ENCODE results near the gene RHOB. TPM values are rescaled to one million over a fixed set of nuclear protein-coding genes. Genes with fewer than 3 reads are reported as not detected.

The RHOB gene
- 10 to 100 TPM; 59.8 to 62.9 TPM for total RNA-seq
- 7.4 to 271 reads per million in 2 donors for total RNA-seq

- no peaks in the 10 kb centered on the region for H3K9me3 ChIP-seq (ENCODE audit: control insufficient read depth, low read length, poor library complexity, severe bottlenecking)
- Mint-ChIP-seq H3K36me3 (ENCODE audit: low read depth) (no peaks in the 10 kb centered on the region), H3K4me3 (peak within 1 kb of the TSS; percentile 85), H3K27me3 (peaks cover 28% of the 10 kb centered on the region), H3K27ac (no peak within 1 kb of the TSS), H3K4me1 (peaks cover 2% of the 10 kb centered on the region)
- ATAC-seq (peak; percentile 98), DNase-seq (peak; percentile 71 to 80 (median 79))
These were observed at the start of gene RHOB for GRCh38 chr2:20446917-20447436. RHOB (plus strand) TSS chr2:20447074; CDS start chr2:20447466, 392 bp downstream.

GRCh38 chr2:20397811-20398447 lies 48.9 kb upstream of the RHOB start:
- ATAC-seq (no peak), DNase-seq (no peak)
- peaks cover 32% of the 10 kb centered on the region for H3K27me3 Mint-ChIP-seq
- H3K4me3 Mint-ChIP-seq = no peak overlapping the region
- H3K4me1 Mint-ChIP-seq = peaks cover 4% of the 10 kb centered on the region
- H3K9me3 ChIP-seq (ENCODE audit: control insufficient read depth, low read length, poor library complexity, severe bottlenecking) = no peaks in the 10 kb centered on the region
- H3K27ac Mint-ChIP-seq = no peak overlapping the region
- no peaks in the 10 kb centered on the region for H3K36me3 Mint-ChIP-seq (ENCODE audit: low read depth)

- Mint-ChIP-seq H3K27ac (no peak overlapping the region), H3K4me1 (peaks cover 4% of the 10 kb centered on the region), H3K27me3 (peaks cover 31% of the 10 kb centered on the region), H3K36me3 (ENCODE audit: low read depth) (peaks cover 2% of the 10 kb centered on the region), H3K4me3 (no peak overlapping the region)
- ATAC-seq (no peak), DNase-seq (no peak)
- no peaks in the 10 kb centered on the region for H3K9me3 ChIP-seq (ENCODE audit: control insufficient read depth, low read length, poor library complexity, severe bottlenecking)
These were observed 47.8 kb upstream of the RHOB start for GRCh38 chr2:20398956-20399567.

GRCh38 chr2:20400306-20400705 lies 46.6 kb upstream of the RHOB start:
- H3K4me1 Mint-ChIP-seq = peaks cover 2% of the 10 kb centered on the region
- H3K9me3 ChIP-seq (ENCODE audit: control insufficient read depth, low read length, poor library complexity, severe bottlenecking) = no peaks in the 10 kb centered on the region
- H3K36me3 Mint-ChIP-seq (ENCODE audit: low read depth) = peaks cover 2% of the 10 kb centered on the region
- H3K27me3 Mint-ChIP-seq = peaks cover 24% of the 10 kb centered on the region
- no peak overlapping the region for H3K4me3 Mint-ChIP-seq
- ATAC-seq = no peak
- DNase-seq = no peak
- no peak overlapping the region for H3K27ac Mint-ChIP-seq

- Mint-ChIP-seq H3K27ac (no peak overlapping the region), H3K36me3 (ENCODE audit: low read depth) (peaks cover 2% of the 10 kb centered on the region), H3K4me3 (no peak overlapping the region), H3K27me3 (peaks cover 22% of the 10 kb centered on the region), H3K4me1 (peaks cover 2% of the 10 kb centered on the region)
- no peak for DNase-seq
- H3K9me3 ChIP-seq (ENCODE audit: control insufficient read depth, low read length, poor library complexity, severe bottlenecking) = no peaks in the 10 kb centered on the region
- no peak for ATAC-seq
These were observed 45.9 kb upstream of the RHOB start for GRCh38 chr2:20400787-20401488.

- DNase-seq (no peak), ATAC-seq (no peak)
- peaks cover 1% of the 10 kb centered on the region for H3K4me1 Mint-ChIP-seq
- no peak overlapping the region for H3K4me3 Mint-ChIP-seq
- H3K27me3 Mint-ChIP-seq = peaks cover 16% of the 10 kb centered on the region
- no peaks in the 10 kb centered on the region for H3K9me3 ChIP-seq (ENCODE audit: control insufficient read depth, low read length, poor library complexity, severe bottlenecking)
- H3K36me3 Mint-ChIP-seq (ENCODE audit: low read depth) = peaks cover 2% of the 10 kb centered on the region
- H3K27ac Mint-ChIP-seq = no peak overlapping the region
These were observed 45.4 kb upstream of the RHOB start for GRCh38 chr2:20401489-20401835.

- H3K36me3 Mint-ChIP-seq (ENCODE audit: low read depth) = peaks cover 2% of the 10 kb centered on the region
- H3K4me3 Mint-ChIP-seq = no peak overlapping the region
- no peaks in the 10 kb centered on the region for H3K4me1 Mint-ChIP-seq
- DNase-seq (no peak), ATAC-seq (no peak)
- H3K9me3 ChIP-seq (ENCODE audit: control insufficient read depth, low read length, poor library complexity, severe bottlenecking) = peaks cover 3% of the 10 kb centered on the region
- no peak overlapping the region for H3K27ac Mint-ChIP-seq
- H3K27me3 Mint-ChIP-seq = peaks cover 4% of the 10 kb centered on the region
These were observed 43.0 kb upstream of the RHOB start for GRCh38 chr2:20403774-20404312.

GRCh38 chr2:20404950-20405349 lies 41.9 kb upstream of the RHOB start:
- no peaks in the 10 kb centered on the region for H3K4me1 Mint-ChIP-seq
- peaks cover 8% of the 10 kb centered on the region for H3K9me3 ChIP-seq (ENCODE audit: control insufficient read depth, low read length, poor library complexity, severe bottlenecking)
- peaks cover 2% of the 10 kb centered on the region for H3K36me3 Mint-ChIP-seq (ENCODE audit: low read depth)
- H3K27ac Mint-ChIP-seq = no peak overlapping the region
- no peak overlapping the region for H3K4me3 Mint-ChIP-seq
- DNase-seq (no peak), ATAC-seq (no peak)
- H3K27me3 Mint-ChIP-seq = peaks cover 4% of the 10 kb centered on the region

- Mint-ChIP-seq H3K4me3 (no peak overlapping the region), H3K4me1 (peaks cover 4% of the 10 kb centered on the region), H3K27me3 (peaks cover 4% of the 10 kb centered on the region), H3K27ac (no peak overlapping the region), H3K36me3 (ENCODE audit: low read depth) (no peaks in the 10 kb centered on the region)
- ATAC-seq (no peak), DNase-seq (no peak)
- peaks cover 8% of the 10 kb centered on the region for H3K9me3 ChIP-seq (ENCODE audit: control insufficient read depth, low read length, poor library complexity, severe bottlenecking)
These were observed 37.8 kb upstream of the RHOB start for GRCh38 chr2:20409039-20409438.

GRCh38 chr2:20410556-20411277 lies 36.2 kb upstream of the RHOB start:
- DNase-seq (no peak), ATAC-seq (no peak)
- H3K4me3 Mint-ChIP-seq = no peak overlapping the region
- H3K36me3 Mint-ChIP-seq (ENCODE audit: low read depth) = no peaks in the 10 kb centered on the region
- peaks cover 8% of the 10 kb centered on the region for H3K9me3 ChIP-seq (ENCODE audit: control insufficient read depth, low read length, poor library complexity, severe bottlenecking)
- peaks cover 10% of the 10 kb centered on the region for H3K27me3 Mint-ChIP-seq
- peaks cover 4% of the 10 kb centered on the region for H3K4me1 Mint-ChIP-seq
- no peak overlapping the region for H3K27ac Mint-ChIP-seq

- Mint-ChIP-seq H3K27ac (no peak overlapping the region), H3K36me3 (ENCODE audit: low read depth) (no peaks in the 10 kb centered on the region), H3K27me3 (peaks cover 15% of the 10 kb centered on the region), H3K4me1 (peaks cover 4% of the 10 kb centered on the region), H3K4me3 (no peak overlapping the region)
- peaks cover 8% of the 10 kb centered on the region for H3K9me3 ChIP-seq (ENCODE audit: control insufficient read depth, low read length, poor library complexity, severe bottlenecking)
- ATAC-seq (peak; percentile 100), DNase-seq (peak; percentile 45 to 66 (median 47))
These were observed 35.4 kb upstream of the RHOB start for GRCh38 chr2:20411361-20411894.

GRCh38 chr2:20414806-20415205 lies 32.1 kb upstream of the RHOB start:
- no peak for ATAC-seq
- no peak overlapping the region for H3K4me3 Mint-ChIP-seq
- DNase-seq = no peak
- peaks cover 4% of the 10 kb centered on the region for H3K4me1 Mint-ChIP-seq
- H3K9me3 ChIP-seq (ENCODE audit: control insufficient read depth, low read length, poor library complexity, severe bottlenecking) = peaks cover 1% of the 10 kb centered on the region
- H3K27ac Mint-ChIP-seq = no peak overlapping the region
- H3K36me3 Mint-ChIP-seq (ENCODE audit: low read depth) = peaks cover 4% of the 10 kb centered on the region
- H3K27me3 Mint-ChIP-seq = peaks cover 25% of the 10 kb centered on the region
